HG03064 (cell line): ENCODE measurements around the gene TXNL4A.
A peak's percentile ranks its signal among the peaks of the same experiment; 100 is the strongest.
"Not testable (repeated sequence)": the region's sequence is repeated elsewhere in the genome, so short reads cannot be mapped to it uniquely, and the experiment has no call there.

Source experiments
- ATAC-seq: cut with Tn5 transposase; IDR thresholded peaks from one replicate; pipeline ENCODE4 v1.9.1; 2021; ENCODE audit warnings: low read depth; ENCODE audit not compliant: unreplicated experiment

TXNL4A gene

DNA sequence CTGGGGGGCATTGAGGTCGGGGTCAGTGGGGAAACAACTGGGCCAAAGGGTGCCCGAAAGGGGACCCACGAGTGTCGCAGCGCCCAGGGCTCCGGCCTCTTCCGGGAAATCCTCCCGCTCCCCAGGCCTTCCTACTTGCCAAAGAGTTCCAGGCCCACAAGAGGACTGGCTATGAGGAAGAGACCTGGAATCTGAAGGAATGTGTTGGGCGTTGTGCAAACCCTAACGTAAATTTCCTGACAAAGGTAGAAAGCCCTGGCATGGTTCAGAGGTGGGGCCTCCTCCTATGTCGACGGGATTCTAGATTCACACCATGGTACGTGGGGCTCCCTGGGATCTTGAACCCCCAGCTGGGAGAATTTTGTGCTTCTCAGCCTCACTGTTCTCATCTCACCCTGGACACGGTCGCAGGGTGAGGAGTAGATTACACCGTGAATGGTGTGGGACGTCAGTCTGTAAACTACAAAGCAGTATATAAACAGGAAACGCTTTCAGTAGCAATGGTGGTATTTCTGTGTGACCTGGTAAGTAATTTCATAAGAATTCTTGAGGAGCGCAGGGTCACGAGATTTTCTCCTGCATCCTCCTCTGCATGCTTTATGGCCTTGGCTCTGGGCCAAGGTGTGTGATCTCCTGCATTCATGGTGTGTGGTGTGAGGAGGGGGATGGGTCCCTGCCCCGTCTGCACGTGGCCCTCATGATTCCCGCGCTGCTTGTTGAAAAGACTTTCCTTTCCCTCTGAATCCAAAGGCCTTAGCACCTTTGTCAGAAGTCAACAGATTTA, 23.1 kb downstream of the TXNL4A start:
- no peak for ATAC-seq

DNA sequence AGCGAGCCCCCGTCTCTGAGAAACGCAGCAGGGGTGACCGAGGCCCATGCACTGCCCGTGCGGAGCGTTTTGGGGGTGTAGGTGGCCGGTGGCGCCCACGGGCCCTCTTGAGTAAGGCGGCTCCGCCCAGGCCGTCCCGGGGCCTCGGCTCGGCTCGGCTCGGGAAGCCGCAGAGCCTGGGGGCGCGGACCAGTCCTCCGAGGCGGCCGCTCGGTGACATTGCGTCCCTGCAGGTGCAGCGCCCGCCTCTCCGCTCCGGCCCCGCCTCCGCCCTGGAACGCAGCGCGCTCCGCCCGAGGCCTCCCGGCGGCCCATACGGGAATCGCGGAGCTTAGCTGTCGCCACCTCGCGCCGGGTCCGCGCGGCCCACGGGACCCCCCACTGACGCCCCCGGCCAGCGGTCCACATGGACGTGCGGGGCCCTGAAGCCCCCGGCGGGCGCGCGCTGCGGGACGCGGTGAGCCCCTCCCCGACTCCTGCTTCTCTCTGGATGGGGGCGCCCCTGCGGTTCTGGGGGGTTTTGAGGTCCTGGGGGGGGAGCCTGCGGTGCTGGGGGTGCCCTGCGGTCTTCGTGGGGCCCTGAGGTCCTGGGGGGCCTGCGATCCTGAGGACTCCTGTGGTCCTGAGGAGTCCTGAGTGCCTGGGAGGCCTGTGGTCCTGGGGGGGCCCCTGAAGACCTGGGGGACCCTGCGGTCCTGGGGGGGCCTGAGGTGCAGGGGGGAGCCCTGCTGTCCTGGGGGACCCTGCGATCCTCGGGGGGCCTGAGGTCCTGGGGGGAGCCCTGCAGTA, 23.8 kb downstream of the TXNL4A start, which contains the start of gene HSBP1L1:
Gene HSBP1L1, plus strand, starts transcription at position 314 of the 789 bp plus-strand sequence. Its CDS starts 93 bp downstream, at position 407.
- ATAC-seq, result peak; percentile 63

DNA sequence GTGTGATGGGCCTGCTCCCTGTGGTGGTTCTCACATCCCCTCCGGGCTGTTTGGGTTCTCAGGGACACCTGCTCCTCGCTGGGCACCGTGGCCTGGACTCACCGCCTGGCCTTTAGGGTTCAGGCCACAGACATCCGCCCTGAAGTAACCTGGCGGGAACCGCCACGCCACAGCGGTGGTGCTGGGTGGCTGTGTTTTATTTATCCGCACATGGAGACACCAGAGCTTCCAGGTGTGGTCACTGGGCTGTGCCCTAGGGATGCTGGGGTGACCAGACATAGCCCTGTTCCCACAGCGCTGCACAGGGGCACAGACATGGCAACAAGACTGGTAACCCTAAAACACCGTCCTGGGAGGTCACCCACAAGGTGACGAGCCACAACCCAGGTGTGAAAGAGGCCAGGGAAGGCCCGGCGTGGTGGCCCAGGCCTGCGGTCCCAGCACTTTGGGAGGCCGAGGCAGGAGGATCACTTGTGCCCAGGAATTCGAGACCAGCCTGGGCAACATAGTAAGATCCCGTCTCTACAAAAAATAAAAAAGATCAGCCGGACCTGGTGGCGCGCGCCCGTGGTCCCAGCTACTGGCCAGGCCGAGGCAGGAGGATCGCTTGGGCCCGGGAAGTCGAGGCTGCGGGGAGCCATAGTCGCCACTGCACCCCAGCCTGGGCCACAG, 24.6 kb downstream of the TXNL4A start:
- ATAC-seq, result no peak

DNA sequence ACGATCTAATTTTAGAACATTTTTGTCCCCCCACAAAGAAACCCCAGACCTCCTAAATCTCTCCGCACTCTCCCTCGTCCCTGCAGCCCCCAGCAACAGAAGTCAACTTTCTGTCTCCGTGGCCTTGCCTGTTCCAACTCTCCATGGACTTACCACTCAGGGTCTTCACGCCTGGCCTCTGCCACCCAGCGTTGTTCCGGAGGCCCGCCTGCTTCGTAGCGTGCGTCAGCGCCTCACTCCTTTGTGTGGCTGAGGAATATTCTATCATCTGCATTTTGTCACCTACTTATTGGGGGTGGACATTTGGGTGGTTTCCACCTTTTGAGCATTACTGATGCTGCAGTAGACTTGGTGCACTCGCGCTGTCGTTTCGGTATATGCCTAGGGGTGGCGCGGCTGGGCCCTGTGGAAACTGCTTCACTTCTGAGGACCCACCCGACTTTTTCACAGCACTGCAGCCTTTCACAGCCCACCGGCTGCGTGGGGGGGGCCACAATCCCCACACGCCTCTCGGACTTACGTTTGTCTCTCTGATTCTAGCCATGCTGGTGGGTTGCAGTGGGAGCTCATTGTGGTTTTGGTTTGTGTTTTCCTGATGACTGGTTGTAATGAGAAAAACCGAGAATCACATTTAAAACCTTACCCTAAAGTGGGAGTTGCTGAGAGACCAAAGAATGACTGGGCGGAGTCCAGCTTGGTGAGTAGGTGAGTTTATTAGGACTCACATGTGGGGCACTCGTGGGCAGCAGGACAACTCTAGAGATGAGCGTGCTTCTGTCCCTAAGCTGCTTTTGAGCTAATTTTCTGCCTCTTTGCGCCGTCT, 25.3 kb downstream of the TXNL4A start:
- peak; percentile 53 for ATAC-seq

DNA sequence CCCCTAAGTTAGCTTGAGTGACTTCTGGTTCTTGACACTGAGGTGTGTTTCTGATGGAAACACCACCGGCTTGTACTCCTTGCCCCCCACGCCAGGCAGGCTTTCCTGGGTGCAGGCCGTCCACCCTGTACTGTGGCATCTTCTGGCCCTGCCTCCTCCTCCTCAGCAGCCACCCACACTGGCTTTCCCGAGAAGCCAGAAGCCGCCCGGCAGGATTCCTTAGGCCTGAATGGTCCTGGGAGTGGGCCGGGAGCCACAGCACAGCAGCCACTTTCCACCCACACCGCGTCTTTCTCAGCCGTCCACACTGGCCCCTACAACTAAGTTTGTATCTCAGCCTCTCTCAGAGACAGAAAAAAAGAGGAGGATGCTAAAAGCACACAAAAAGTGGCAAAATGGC, 26.1 kb downstream of the TXNL4A start:
- no peak for ATAC-seq

DNA sequence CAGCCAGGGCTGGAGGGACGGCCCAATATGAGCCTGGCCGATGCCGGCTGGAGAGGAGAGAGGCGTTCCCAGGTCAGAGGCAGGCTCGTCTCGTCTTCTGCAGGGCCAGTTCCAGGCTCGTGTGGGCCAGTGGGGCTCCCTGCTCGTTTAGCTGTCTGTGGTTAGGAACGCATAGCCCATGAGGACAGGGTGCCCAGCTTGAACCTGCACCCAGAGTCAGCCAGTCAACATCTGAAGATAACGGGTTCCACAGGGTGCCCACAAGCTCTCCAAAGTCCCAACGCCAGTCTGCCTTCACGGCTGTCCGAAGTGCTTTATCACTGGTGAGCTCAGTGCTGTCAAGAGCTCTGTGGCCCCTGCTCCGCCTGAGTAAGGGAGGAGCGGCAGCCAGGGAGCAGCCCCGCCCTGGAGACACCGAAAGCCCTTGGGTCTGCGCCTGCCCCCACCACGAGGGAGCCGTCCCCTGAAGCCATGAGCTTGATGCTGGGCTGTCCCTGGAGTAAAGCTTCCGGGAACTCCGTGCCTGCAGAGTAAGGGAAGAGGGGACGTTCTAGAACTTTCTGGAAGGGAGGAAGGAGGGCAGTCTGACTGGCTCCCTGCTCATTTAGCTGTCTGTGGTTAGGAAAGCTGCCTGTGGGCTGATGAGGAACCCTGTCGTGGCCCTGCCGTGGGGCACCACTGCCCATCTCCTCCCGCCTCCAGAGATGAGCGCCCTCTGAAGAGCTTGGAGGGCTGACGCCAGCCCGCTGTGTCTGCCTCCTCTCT, 26.7 kb downstream of the TXNL4A start:
- ATAC-seq, result no peak

DNA sequence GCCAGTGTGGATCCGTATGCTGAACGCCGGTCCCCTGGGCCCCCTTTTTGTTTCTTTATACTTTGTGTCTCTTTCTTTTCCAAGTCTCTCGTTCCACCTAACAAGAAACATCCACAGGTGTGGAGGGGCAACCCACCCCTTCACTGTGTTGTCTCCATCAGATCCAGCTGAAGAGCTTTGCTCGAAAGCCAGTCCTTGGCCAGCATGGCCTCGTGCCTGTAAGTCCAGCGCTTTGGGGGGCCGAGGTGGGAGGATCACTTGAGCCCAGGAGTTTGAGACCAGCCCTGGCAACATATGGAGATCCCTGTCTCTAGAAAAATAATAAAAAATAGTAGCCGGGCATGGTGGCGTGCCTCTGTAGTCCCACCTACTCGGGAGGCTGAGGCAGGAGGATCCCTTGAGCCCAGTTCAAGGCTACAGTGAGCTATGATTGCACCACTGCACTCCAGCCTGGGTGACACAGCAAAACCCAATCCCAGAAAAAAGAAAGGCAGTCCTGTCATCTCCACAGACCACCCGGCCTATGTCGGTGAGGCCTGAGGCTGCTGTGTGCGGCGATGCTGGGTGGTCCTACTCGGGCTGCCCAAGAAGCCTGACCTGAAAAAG, 27.3 kb downstream of the TXNL4A start:
- ATAC-seq, result no peak

DNA sequence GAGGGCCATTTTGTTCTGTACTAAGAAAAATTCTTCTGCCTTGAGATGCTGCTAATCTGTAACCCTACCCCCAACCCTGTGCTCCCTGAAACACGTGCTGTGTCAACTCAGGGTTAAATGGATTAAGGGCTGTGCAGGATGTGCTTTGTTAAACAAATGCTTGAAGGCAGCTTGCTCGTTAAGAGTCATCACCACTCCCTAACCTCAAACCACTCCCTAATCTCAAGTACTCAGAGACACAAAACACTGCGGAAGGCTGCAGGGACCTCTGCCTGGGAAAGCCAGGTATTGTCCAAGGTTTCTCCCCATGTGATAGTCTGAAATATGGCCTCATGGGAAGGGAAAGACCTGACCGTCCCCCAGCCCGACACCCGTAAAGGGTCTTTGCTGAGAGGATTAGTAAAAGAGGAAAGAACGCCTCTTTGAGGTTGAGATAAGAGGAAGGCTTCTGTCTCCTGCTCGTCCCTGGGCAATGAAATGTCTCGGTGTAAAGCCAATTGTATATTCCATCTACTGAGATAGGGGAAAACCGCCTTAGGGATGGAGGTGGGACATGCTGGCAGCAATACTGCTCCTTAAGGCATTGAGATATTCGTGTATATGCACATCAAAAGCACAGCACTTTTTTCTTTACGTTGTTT, 28.1 kb downstream of the TXNL4A start:
- ATAC-seq, result not testable (repeated sequence)

DNA sequence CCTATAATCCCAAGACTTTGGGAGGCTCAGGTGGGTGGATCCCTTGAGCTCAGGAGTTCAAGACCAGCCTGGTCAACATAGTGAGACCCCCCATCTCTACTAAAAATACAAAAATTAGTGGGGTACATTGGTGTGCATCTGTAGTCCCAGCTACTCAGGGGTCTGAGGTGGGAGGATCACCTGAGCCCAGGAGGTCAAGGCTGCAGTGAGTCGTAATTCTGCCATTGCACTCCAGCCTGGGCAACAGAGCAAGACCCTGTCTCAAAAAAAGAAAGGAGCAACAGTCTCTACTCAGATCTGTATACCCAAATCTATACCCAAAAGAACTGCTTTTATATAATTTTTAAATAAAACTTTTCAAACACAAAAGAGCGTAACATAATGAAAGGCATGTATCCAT, 29.4 kb downstream of the TXNL4A start:
- no peak for ATAC-seq

DNA sequence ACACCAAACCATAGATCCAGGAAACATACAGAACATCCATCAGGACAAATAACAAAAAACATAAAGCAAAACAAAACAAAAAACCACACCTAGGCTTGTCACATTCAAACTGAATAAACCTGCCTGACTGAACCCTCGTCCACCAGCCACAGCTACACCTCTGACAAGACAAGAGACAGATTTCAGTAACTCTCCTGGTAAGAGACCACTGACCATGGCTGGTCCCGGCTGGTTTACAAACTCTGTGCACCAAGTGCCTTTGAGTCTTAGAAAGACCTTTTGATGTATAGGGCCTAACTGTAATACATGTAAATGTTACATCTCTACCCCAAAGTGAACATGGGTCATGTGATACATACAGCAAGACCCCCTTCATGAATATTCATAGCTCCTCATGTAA, 32.1 kb downstream of the TXNL4A start:
- ATAC-seq, result no peak

DNA sequence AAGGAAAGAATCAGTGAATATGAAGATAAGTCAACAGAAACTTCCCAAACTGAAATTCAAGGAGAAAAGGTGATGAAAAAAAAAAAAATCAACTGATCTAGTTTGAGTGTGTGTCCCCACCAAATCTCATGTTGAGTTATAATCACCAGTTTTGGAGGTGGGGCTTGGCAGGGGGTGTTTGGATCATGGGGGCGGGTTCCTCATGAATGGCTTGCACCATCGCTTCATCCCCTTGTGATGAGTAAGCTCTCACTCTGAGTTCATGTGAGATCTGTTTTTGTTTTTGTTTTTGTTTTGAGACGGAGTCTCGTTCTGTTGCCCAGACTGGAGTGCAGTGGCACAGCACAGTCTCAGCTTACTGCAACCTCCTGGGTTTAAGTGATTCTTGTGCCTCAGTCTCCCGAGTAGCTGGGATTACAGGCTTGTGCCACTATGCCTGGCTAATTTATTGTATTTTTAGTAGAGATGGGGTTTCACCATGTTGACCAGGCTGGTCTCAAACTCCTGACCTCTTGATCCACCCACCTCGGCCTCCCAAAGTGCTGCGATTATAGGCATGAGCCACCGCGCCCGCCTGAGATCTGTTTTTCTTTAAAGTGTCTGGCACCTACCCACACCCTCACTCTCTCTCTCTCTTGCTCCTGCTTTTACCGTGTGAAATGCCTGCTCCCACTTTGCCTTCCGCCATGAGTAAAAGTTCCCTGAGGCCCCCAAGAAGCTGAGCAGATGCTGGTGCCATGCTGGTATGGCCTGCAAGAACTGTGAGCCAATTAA, 32.9 kb downstream of the TXNL4A start:
- no peak for ATAC-seq

DNA sequence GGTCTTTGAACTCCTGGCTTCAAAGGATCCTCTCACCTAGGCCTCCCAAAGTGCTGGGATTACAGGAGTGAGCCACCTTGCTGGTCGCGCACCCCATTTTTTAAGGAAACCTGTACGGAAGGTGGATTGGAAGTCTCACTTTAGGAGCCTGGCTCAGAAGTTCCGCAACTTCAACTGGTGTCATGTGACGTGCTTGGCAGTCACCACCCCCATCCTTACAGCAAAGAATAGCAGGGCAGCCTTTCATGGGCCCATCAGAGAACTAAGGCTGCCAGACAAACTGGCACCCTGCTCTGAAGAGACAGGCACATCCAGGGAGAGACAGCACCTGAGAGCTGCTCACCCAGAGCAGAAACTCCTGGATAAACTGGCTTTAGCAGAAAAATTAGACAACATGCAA, 33.6 kb downstream of the TXNL4A start:
- ATAC-seq, result no peak

DNA sequence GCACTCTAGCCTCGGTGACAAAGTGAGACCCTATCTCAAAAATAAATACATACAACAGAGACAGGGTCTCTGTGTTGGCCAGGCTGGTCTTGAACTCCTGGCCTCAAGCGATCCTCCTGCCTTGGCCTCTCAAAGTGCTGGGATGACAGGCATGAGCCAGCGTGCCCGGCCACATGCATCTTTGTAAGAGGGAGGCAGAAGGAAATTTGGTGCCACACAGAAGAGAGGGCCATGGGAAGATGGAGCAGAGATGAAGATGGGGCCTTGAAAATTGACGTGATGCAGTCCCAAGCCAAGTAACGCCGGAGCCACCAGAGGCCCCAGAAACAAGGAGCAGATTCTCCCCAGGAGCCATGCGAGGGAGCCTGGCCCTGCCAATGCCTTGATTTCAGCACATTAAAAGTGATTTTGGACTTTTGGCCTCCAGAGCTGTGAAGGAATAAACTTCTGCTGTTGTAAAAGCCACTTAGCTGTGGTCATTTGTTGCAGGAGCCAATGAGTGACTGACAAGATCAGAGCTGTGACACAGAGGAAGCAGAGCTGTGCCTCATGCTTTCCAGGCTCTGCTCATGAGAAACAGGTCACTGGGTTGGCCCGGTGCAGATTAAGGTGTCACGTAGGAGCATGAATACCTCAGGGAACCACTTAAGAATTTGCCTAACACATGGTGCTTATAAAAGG, 34.3 kb downstream of the TXNL4A start:
- ATAC-seq, result no peak

DNA sequence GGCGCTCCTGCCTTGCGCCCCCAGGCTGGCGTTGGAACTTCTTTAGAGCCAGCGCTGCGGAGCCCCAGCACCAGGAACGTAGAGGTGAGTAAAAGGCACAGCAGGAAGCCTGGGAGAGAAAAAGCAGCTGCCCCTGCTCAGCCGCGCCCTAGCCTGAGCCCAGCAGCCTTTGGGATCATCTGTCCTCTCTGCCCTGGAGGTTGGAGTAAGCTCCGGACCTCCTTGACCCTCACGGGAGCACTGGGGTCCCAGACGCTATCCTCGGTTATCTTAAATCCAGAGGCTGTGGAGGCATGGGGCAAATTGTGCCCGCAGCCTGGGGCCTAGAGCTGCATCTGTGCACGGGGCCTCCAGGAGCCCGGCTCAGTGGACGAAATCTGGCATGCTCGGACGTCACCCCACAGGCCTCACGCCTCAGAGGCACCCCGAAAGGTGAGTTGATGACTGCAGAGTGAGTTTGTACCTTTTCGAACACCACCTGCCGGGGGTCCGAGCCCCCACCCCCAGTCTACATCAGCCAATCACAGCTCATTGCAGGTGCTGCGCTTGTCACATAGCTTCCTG, 35.3 kb downstream of the TXNL4A start:
- ATAC-seq, result no peak

DNA sequence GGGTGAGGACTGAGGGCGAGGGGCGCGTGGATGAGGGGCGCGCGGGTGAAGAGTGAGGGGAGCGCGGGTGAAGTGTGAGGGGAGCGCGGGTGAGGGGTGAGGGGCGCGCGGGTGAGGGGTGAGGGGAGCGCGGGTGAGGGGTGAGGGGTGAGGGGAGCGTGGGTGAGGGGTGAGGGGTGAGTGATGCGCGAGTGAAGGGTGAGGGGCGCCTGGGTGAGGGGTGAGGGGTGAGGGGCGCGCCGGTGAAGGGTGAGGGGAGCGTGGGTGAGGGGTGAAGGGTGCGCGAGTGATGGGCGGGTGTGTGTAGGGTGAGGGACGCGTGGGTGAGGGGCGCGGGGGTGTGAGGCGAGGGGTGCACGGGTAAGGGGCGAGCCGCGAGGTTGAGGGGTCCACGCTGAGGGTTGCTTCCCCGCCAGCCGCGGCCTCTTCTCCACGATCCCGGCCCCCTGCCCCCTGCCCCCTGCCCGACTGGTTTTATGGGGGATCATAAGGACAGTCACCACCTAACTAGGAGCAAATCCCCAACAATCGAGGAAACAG, 35.8 kb downstream of the TXNL4A start:
- no peak for ATAC-seq

DNA sequence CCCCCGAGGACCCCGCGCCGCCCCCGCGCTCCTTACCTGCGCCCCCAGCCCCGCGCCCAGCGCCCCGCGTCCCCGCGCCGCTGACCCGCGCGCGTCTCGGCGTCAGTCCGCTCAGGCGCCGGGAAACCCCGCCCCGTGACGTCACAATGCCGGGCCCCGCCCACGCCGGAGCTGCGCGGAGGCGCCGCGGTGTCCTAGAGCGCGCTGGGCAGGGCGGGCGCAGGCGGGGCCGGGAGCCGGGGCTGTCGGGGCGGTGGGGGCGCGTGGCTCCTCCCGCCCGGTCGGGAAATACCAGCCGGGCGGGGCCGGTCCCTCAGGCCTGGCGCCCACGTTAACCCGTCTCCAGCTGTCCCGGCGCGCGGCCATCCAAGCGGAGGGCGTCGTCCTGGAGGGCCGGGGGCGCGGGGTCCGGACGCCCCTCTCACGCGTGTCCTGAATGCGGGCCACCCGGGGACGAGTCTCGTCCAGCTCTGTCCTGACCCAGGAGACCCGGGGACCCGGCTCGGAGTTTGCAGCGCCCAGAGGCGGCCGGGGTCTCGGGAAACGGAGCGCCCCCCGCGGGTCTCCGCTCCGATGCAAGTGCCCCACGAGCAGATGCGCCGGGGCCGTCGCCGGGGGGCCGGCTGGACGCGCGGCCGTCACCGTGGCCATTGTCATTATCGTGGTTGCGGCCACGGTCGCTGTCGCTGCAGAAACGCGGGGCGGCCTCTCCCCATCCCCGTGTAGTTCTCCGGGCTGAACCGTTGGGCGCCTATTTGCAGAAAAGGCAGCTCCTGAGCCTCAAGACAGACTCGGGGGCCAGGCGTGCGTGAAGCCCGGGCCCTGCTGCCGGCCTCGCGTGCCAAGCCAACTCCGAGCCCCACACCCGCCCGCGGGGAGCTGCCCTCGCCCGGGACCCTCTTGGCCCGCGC, 36.6 kb downstream of the TXNL4A start, which contains the start of gene SLC66A2:
Gene SLC66A2, minus strand, starts transcription at position 109 of the 911 bp plus-strand sequence. CDS start 727 bp downstream, outside the sequence.
- ATAC-seq, result peak; percentile 83
